ENCODE measurements around the gene TPM1. TPM values are rescaled to one million over a fixed set of nuclear protein-coding genes. Genes with fewer than 3 reads are reported as not detected.

Gene TPM1
- total and polyA plus RNA-seq, 3 experiments from 2014 or later, result 8.3 to 9.9 (median 9.4) TPM

GRCh38 chr15:63065262-63066221, 23.0 kb downstream of the TPM1 start:
- Mint-ChIP-seq H3K4me3 (no peak overlapping the region), H3K36me3 (peaks cover 16 to 60% (median 48%) of the 10 kb centered on the region in 3 donors), H3K4me1 (no peaks in the 10 kb centered on the region), H3K27ac (peak overlapping the region in 1 of 8 donors; percentile 33), H3K9me3 (no peaks in the 10 kb centered on the region), H3K27me3 (no peaks in the 10 kb centered on the region)
- no peaks in the 10 kb centered on the region for H3K27me3 ChIP-seq (ENCODE audit: insufficient read depth, low read length, poor library complexity, severe bottlenecking)
- ChIA-PET POLR2A (no interaction called here), CTCF (interaction anchor here (4.5 kb wide), 1 partner anchor 17 kb away, joined by 22 read pairs; no protein-coding TSS in a partner anchor)
- peaks cover 22% of the 10 kb centered on the region for H3K36me3 ChIP-seq (ENCODE audit: insufficient read depth, low read length)
- no peaks in the 10 kb centered on the region for H3K4me1 ChIP-seq (ENCODE audit: insufficient read depth, low read length)
- no peak overlapping the region for H3K4me3 ChIP-seq (ENCODE audit: low read length)
- DNase-seq, result no peak
- no peak overlapping the region for H3K27ac ChIP-seq (ENCODE audit: low read depth, low read length)
- no peaks in the 10 kb centered on the region for H3K9me3 ChIP-seq (ENCODE audit: low read length)

GRCh38 chr15:63066272-63066671, 23.7 kb downstream of the TPM1 start:
- DNase-seq, result no peak
- Mint-ChIP-seq H3K27ac (peak overlapping the region in 2 of 8 donors; percentile 37 to 59), H3K4me1 (no peaks in the 10 kb centered on the region), H3K36me3 (peaks cover 16 to 60% (median 50%) of the 10 kb centered on the region in 3 donors), H3K4me3 (no peak overlapping the region), H3K27me3 (no peaks in the 10 kb centered on the region), H3K9me3 (no peaks in the 10 kb centered on the region)
- Histone ChIP-seq H3K4me1 (ENCODE audit: insufficient read depth, low read length) (no peaks in the 10 kb centered on the region), H3K4me3 (ENCODE audit: low read length) (no peak overlapping the region), H3K27me3 (ENCODE audit: insufficient read depth, low read length, poor library complexity, severe bottlenecking) (no peaks in the 10 kb centered on the region), H3K27ac (ENCODE audit: low read depth, low read length) (no peak overlapping the region), H3K36me3 (ENCODE audit: insufficient read depth, low read length) (peaks cover 17% of the 10 kb centered on the region), H3K9me3 (ENCODE audit: low read length) (no peaks in the 10 kb centered on the region)
- ChIA-PET POLR2A (no interaction called here), CTCF (no interaction called here)

- Mint-ChIP-seq H3K9me3 (no peaks in the 10 kb centered on the region), H3K27me3 (no peaks in the 10 kb centered on the region), H3K4me1 (no peaks in the 10 kb centered on the region), H3K36me3 (peaks cover 12 to 50% (median 41%) of the 10 kb centered on the region in 3 donors), H3K27ac (no peak overlapping the region), H3K4me3 (no peak overlapping the region)
- Histone ChIP-seq H3K36me3 (ENCODE audit: insufficient read depth, low read length) (peaks cover 12% of the 10 kb centered on the region), H3K27ac (ENCODE audit: low read depth, low read length) (no peak overlapping the region), H3K27me3 (ENCODE audit: insufficient read depth, low read length, poor library complexity, severe bottlenecking) (no peaks in the 10 kb centered on the region), H3K9me3 (ENCODE audit: low read length) (no peaks in the 10 kb centered on the region), H3K4me3 (ENCODE audit: low read length) (no peak overlapping the region), H3K4me1 (ENCODE audit: insufficient read depth, low read length) (no peaks in the 10 kb centered on the region)
- CTCF ChIA-PET, result interaction anchor here (0.7 kb wide), 1 partner anchor 20 kb away, joined by 3 read pairs; no protein-coding TSS in a partner anchor
- POLR2A ChIA-PET, result no interaction called here
- DNase-seq, result no peak
These were observed 24.8 kb downstream of the TPM1 start for GRCh38 chr15:63067306-63067705.

GRCh38 chr15:63067976-63068743, 25.6 kb downstream of the TPM1 start:
- POLR2A ChIA-PET, result no interaction called here
- peaks cover 11% of the 10 kb centered on the region for H3K36me3 ChIP-seq (ENCODE audit: insufficient read depth, low read length)
- Mint-ChIP-seq H3K4me3 (no peak overlapping the region), H3K27me3 (no peaks in the 10 kb centered on the region), H3K9me3 (no peaks in the 10 kb centered on the region), H3K36me3 (peaks cover 10 to 42% (median 35%) of the 10 kb centered on the region in 3 donors), H3K27ac (no peak overlapping the region), H3K4me1 (no peaks in the 10 kb centered on the region)
- no peaks in the 10 kb centered on the region for H3K27me3 ChIP-seq (ENCODE audit: insufficient read depth, low read length, poor library complexity, severe bottlenecking)
- CTCF ChIA-PET, result interaction anchor here (1.0 kb wide), 1 partner anchor 20 kb away, joined by 3 read pairs; no protein-coding TSS in a partner anchor
- no peaks in the 10 kb centered on the region for H3K9me3 ChIP-seq (ENCODE audit: low read length)
- H3K4me1 ChIP-seq (ENCODE audit: insufficient read depth, low read length), result no peaks in the 10 kb centered on the region
- no peak overlapping the region for H3K4me3 ChIP-seq (ENCODE audit: low read length)
- no peak for DNase-seq
- no peak overlapping the region for H3K27ac ChIP-seq (ENCODE audit: low read depth, low read length)

- Mint-ChIP-seq H3K27ac (no peak overlapping the region), H3K4me1 (no peaks in the 10 kb centered on the region), H3K9me3 (no peaks in the 10 kb centered on the region), H3K4me3 (no peak overlapping the region), H3K36me3 (peaks cover 5 to 33% (median 32%) of the 10 kb centered on the region in 3 donors), H3K27me3 (no peaks in the 10 kb centered on the region)
- POLR2A ChIA-PET, result interaction anchor here (0.6 kb wide), 1 partner anchor 347 kb away, joined by 9 read pairs; no protein-coding TSS in a partner anchor
- H3K27ac ChIP-seq (ENCODE audit: low read depth, low read length), result no peak overlapping the region
- H3K9me3 ChIP-seq (ENCODE audit: low read length), result no peaks in the 10 kb centered on the region
- H3K27me3 ChIP-seq (ENCODE audit: insufficient read depth, low read length, poor library complexity, severe bottlenecking), result no peaks in the 10 kb centered on the region
- no peak for DNase-seq
- no peaks in the 10 kb centered on the region for H3K4me1 ChIP-seq (ENCODE audit: insufficient read depth, low read length)
- CTCF ChIA-PET, result no interaction called here
- peaks cover 6% of the 10 kb centered on the region for H3K36me3 ChIP-seq (ENCODE audit: insufficient read depth, low read length)
- H3K4me3 ChIP-seq (ENCODE audit: low read length), result no peak overlapping the region
These were observed 27.1 kb downstream of the TPM1 start for GRCh38 chr15:63069616-63070090.

GRCh38 chr15:63070681-63071129, 28.2 kb downstream of the TPM1 start:
- ChIA-PET CTCF (interaction anchor here (1.0 kb wide), 1 partner anchor 23 kb away, joined by 3 read pairs; no protein-coding TSS in a partner anchor), POLR2A (no interaction called here)
- H3K27ac Mint-ChIP-seq, result peak overlapping the region in 1 of 8 donors; percentile 12
- H3K4me3 ChIP-seq (ENCODE audit: low read length), result no peak overlapping the region
- no peak overlapping the region for H3K27ac ChIP-seq (ENCODE audit: low read depth, low read length)
- DNase-seq, result no peak
- H3K27me3 ChIP-seq (ENCODE audit: insufficient read depth, low read length, poor library complexity, severe bottlenecking), result no peaks in the 10 kb centered on the region
- no peaks in the 10 kb centered on the region for H3K9me3 Mint-ChIP-seq
- H3K4me3 Mint-ChIP-seq, result no peak overlapping the region
- H3K36me3 ChIP-seq (ENCODE audit: insufficient read depth, low read length), result peaks cover 6% of the 10 kb centered on the region
- no peaks in the 10 kb centered on the region for H3K4me1 ChIP-seq (ENCODE audit: insufficient read depth, low read length)
- H3K9me3 ChIP-seq (ENCODE audit: low read length), result no peaks in the 10 kb centered on the region
- no peaks in the 10 kb centered on the region for H3K27me3 Mint-ChIP-seq
- H3K36me3 Mint-ChIP-seq, result peaks cover 5 to 31% (median 26%) of the 10 kb centered on the region in 3 donors
- peaks cover 0 to 4% (median 3%) of the 10 kb centered on the region in 3 donors for H3K4me1 Mint-ChIP-seq

GRCh38 chr15:63071288-63071909, 28.9 kb downstream of the TPM1 start:
- H3K27me3 ChIP-seq (ENCODE audit: insufficient read depth, low read length, poor library complexity, severe bottlenecking), result no peaks in the 10 kb centered on the region
- H3K4me3 ChIP-seq (ENCODE audit: low read length), result no peak overlapping the region
- H3K27ac Mint-ChIP-seq, result peak overlapping the region in 2 of 8 donors; percentile 12 to 39
- CTCF ChIA-PET, result interaction anchor here (1.0 kb wide), 1 partner anchor 23 kb away, joined by 3 read pairs; no protein-coding TSS in a partner anchor
- POLR2A ChIA-PET, result no interaction called here
- H3K9me3 ChIP-seq (ENCODE audit: low read length), result no peaks in the 10 kb centered on the region
- H3K4me1 Mint-ChIP-seq, result peaks cover 1 to 10% (median 6%) of the 10 kb centered on the region in 3 donors
- H3K9me3 Mint-ChIP-seq, result no peaks in the 10 kb centered on the region
- H3K36me3 Mint-ChIP-seq, result peaks cover 5 to 26% (median 20%) of the 10 kb centered on the region in 3 donors
- H3K27ac ChIP-seq (ENCODE audit: low read depth, low read length), result no peak overlapping the region
- H3K4me1 ChIP-seq (ENCODE audit: insufficient read depth, low read length), result no peaks in the 10 kb centered on the region
- no peaks in the 10 kb centered on the region for H3K27me3 Mint-ChIP-seq
- DNase-seq, result no peak
- no peak overlapping the region for H3K4me3 Mint-ChIP-seq
- H3K36me3 ChIP-seq (ENCODE audit: insufficient read depth, low read length), result peaks cover 6% of the 10 kb centered on the region
